Large intestine (tissue), 3 donors: ENCODE results near the gene C10orf95. TPM values are rescaled to one million over a fixed set of nuclear protein-coding genes. Genes with fewer than 3 reads are reported as not detected.

ENCODE experiments used
- DNase-seq, 2 donors: peaks; one replicate each; pipeline versions ENCODE4 v3.0.0 to v3.0.0-alpha.2; 2013
- H3K27ac ChIP-seq: one replicate; pipeline ENCODE4 v1.5.1; 2013; ENCODE audit warnings: low read length
- H3K27me3 ChIP-seq: 2 replicates; pipeline ENCODE4 v1.6.1; 2013; ENCODE audit warnings: low read length; ENCODE audit not compliant: control insufficient read depth, insufficient read depth
- H3K36me3 ChIP-seq: 2 replicates; pipeline ENCODE4 v1.6.1; 2013; ENCODE audit warnings: low read length; ENCODE audit not compliant: control insufficient read depth, insufficient read depth
- H3K4me1 ChIP-seq: one replicate; pipeline ENCODE4 v1.6.1; 2013; ENCODE audit warnings: low read length; ENCODE audit not compliant: control insufficient read depth, insufficient read depth
- H3K4me3 ChIP-seq: one replicate; pipeline ENCODE4 v1.5.1; 2013; ENCODE audit warnings: low read length
- H3K9me3 ChIP-seq: one replicate; pipeline ENCODE4 v1.6.1; 2013; ENCODE audit warnings: mild to moderate bottlenecking, low read depth, low read length, moderate library complexity; ENCODE audit not compliant: control insufficient read depth
- WGBS: methylation state at CpG from one replicate; pipeline ENCODE4 v1.1.5; 2013; ENCODE audit warnings: low lambda C conversion rate; ENCODE audit not compliant: insufficient coverage; 5-methylcytosine and 5-hydroxymethylcytosine counted together
- polyA plus RNA-seq: library from polyadenylated mRNA; unstranded; fragments of 120-200 nt; gene quantifications from one replicate; pipeline ENCODE4 v1.2.1, GENCODE V29; 2013

Gene C10orf95
- polyA plus RNA-seq, 1 donor: 4.2 TPM

- Histone ChIP-seq H3K27me3 (no peaks in the 10 kb centered on the region), H3K9me3 (no peaks in the 10 kb centered on the region), H3K36me3 (peaks cover 90% of the 10 kb centered on the region), H3K4me1 (no peaks in the 10 kb centered on the region), H3K4me3 (no peak overlapping the region), H3K27ac (no peak overlapping the region)
- no CpG with 5 or more reads among the region's 13 CpGs for WGBS
- DNase-seq: no peak
Observed at GRCh38 chr10:102484021-102484420, 32.7 kb upstream of the C10orf95 start.

GRCh38 chr10:102480396-102480795 lies 29.1 kb upstream of the C10orf95 start:
- Histone ChIP-seq H3K36me3 (peaks cover 63% of the 10 kb centered on the region), H3K27me3 (no peaks in the 10 kb centered on the region)
- no CpG with 5 or more reads among the region's 9 CpGs for WGBS

GRCh38 chr10:102479651-102480050 lies 28.3 kb upstream of the C10orf95 start:
- DNase-seq: no peak
- Histone ChIP-seq H3K27ac (no peak overlapping the region), H3K4me3 (no peak overlapping the region), H3K9me3 (no peaks in the 10 kb centered on the region), H3K36me3 (peaks cover 56% of the 10 kb centered on the region), H3K27me3 (no peaks in the 10 kb centered on the region), H3K4me1 (no peaks in the 10 kb centered on the region)

More at GRCh38 chr10:102480396-102480795, 29.1 kb upstream of the C10orf95 start:
- DNase-seq: no peak
- Histone ChIP-seq H3K9me3 (no peaks in the 10 kb centered on the region), H3K27ac (no peak overlapping the region), H3K4me3 (no peak overlapping the region), H3K4me1 (no peaks in the 10 kb centered on the region)

- no peak overlapping the region for H3K27ac ChIP-seq
- no peaks in the 10 kb centered on the region for H3K9me3 ChIP-seq
- H3K27me3 ChIP-seq: no peaks in the 10 kb centered on the region
- no CpG with 5 or more reads among the region's 9 CpGs for WGBS
- no peaks in the 10 kb centered on the region for H3K4me1 ChIP-seq
- H3K4me3 ChIP-seq: no peak overlapping the region
- H3K36me3 ChIP-seq: peaks cover 29% of the 10 kb centered on the region
- DNase-seq: no peak
Observed at GRCh38 chr10:102476466-102477141, 25.3 kb upstream of the C10orf95 start.

GRCh38 chr10:102475451-102476040 lies 24.2 kb upstream of the C10orf95 start:
- no peak overlapping the region for H3K27ac ChIP-seq
- no peaks in the 10 kb centered on the region for H3K4me1 ChIP-seq
- no peak overlapping the region for H3K4me3 ChIP-seq
- H3K9me3 ChIP-seq: no peaks in the 10 kb centered on the region
- H3K36me3 ChIP-seq: peaks cover 20% of the 10 kb centered on the region
- H3K27me3 ChIP-seq: no peaks in the 10 kb centered on the region
- DNase-seq: no peak
- WGBS: no CpG with 5 or more reads among the region's 9 CpGs

- no peaks in the 10 kb centered on the region for H3K9me3 ChIP-seq
- no peaks in the 10 kb centered on the region for H3K27me3 ChIP-seq
- no peaks in the 10 kb centered on the region for H3K4me1 ChIP-seq
- peaks cover 5% of the 10 kb centered on the region for H3K36me3 ChIP-seq
- H3K4me3 ChIP-seq: no peak overlapping the region
- no peak for DNase-seq
- WGBS: no CpG with 5 or more reads among the region's 27 CpGs
- H3K27ac ChIP-seq: no peak overlapping the region
Observed at GRCh38 chr10:102473445-102474331, 22.3 kb upstream of the C10orf95 start.

- no peaks in the 10 kb centered on the region for H3K27me3 ChIP-seq
- no peak overlapping the region for H3K27ac ChIP-seq
- DNase-seq: no peak
- no CpG with 5 or more reads among the region's 36 CpGs for WGBS
- no peaks in the 10 kb centered on the region for H3K4me1 ChIP-seq
- H3K36me3 ChIP-seq: peaks cover 3% of the 10 kb centered on the region
- no peak overlapping the region for H3K4me3 ChIP-seq
- H3K9me3 ChIP-seq: no peaks in the 10 kb centered on the region
Observed at GRCh38 chr10:102470579-102471546, 19.5 kb upstream of the C10orf95 start.

- Histone ChIP-seq H3K36me3 (peaks cover under 1% of the 10 kb centered on the region), H3K4me3 (no peak overlapping the region), H3K27ac (no peak overlapping the region), H3K9me3 (no peaks in the 10 kb centered on the region), H3K27me3 (no peaks in the 10 kb centered on the region), H3K4me1 (peaks cover 2% of the 10 kb centered on the region)
- DNase-seq: no peak
- WGBS: 72% methylated on average over 2 of the region's 9 CpGs
Observed at GRCh38 chr10:102468683-102469082, 17.3 kb upstream of the C10orf95 start.

- H3K36me3 ChIP-seq: no peaks in the 10 kb centered on the region
- H3K9me3 ChIP-seq: no peaks in the 10 kb centered on the region
- no peak overlapping the region for H3K4me3 ChIP-seq
- DNase-seq: peak in 1 of 2 donors; percentile 31
- peaks cover 7% of the 10 kb centered on the region for H3K4me1 ChIP-seq
- peaks cover 3% of the 10 kb centered on the region for H3K27me3 ChIP-seq
- no peak overlapping the region for H3K27ac ChIP-seq
- WGBS: 40% methylated on average over 1 of the region's 6 CpGs
Observed at GRCh38 chr10:102467971-102468438, 16.7 kb upstream of the C10orf95 start.
